Activated naive CD4-positive, alpha-beta T cell treated with anti-CD3 and anti-CD28 coated beads, Interleukin-2, amount 50 U/mL, for 72 hours (primary cell): ENCODE results near the gene MVD. TPM values are rescaled to one million over a fixed set of nuclear protein-coding genes. Genes with fewer than 3 reads are reported as not detected.
"Not testable (repeated sequence)": the region's sequence is repeated elsewhere in the genome, so short reads cannot be mapped to it uniquely, and the experiment has no call there.

Experiments used
- ATAC-seq, 2 donors: fragments of 150-1000 bp; cut with Tn5 transposase; 2 replicates each; pipeline ENCODE4 v1.10.0; 2021; ENCODE audit warnings: mild to moderate bottlenecking in 2 of 2, moderate library complexity in 2 of 2
- DNase-seq, 2 donors: peaks; one replicate each; pipeline ENCODE4 v3.0.0; 2021 to 2022; ENCODE audit warnings: low spot score in 2 of 2
- H3K27ac Mint-ChIP-seq, 2 donors: one replicate each; pipeline ENCODE4 v1.8.0; 2022; ENCODE audit warnings: mild to moderate bottlenecking in 2 of 2, mixed read lengths in 2 of 2
- H3K36me3 Mint-ChIP-seq, 2 donors: one replicate each; pipeline ENCODE4 v1.8.0; 2022; ENCODE audit warnings: mixed read lengths in 2 of 2
- H3K9me3 Mint-ChIP-seq, 2 donors: one replicate each; pipeline ENCODE4 v1.8.0; 2022; ENCODE audit warnings: mixed read lengths in 2 of 2
- total RNA-seq, 2 donors: library from RNA; stranded (reverse); gene quantifications; one replicate each; pipeline ENCODE4 v1.2.3, GENCODE V29; 2022

Gene MVD
- total RNA-seq, 2 donors from 2014 or later = 91.6 to 96.1 TPM

GRCh38 chr16:88617268-88618031 is 45.4 kb downstream of the MVD start:
- peaks cover 0 to 6% of the 10 kb centered on the region in 2 donors for H3K36me3 Mint-ChIP-seq
- no peaks in the 10 kb centered on the region for H3K9me3 Mint-ChIP-seq
- H3K27ac Mint-ChIP-seq = peak overlapping the region; percentile 8 to 91
- DNase-seq = no peak
- ATAC-seq = no peak

DNA sequence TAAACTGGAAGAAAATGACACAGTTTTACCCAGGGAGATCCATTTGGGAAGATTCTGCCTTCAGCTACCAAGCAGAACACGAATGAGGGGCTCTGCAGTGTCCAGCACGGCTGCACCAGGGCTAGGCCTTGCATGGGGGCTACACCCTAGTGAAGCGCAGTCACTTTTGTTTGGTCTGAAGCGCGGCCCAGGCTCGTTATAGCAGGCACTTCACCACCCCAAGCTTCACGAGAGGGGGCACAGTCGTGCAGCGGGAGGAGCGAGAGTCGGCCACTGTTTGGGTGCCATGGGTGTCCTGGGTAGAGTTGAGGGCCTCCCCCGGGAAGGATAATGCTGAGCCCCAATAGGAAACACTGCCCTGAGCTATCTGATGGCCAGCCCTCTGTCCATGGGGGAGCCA is 46.2 kb downstream of the MVD start:
- DNase-seq = no peak
- Mint-ChIP-seq H3K27ac (peak overlapping the region; percentile 45 to 47), H3K36me3 (no peaks in the 10 kb centered on the region), H3K9me3 (no peaks in the 10 kb centered on the region)
- ATAC-seq = no peak

GRCh38 chr16:88616320-88616719 is 46.6 kb downstream of the MVD start:
- DNase-seq (no peak), ATAC-seq (no peak)
- Mint-ChIP-seq H3K27ac (peak overlapping the region; percentile 45 to 81), H3K9me3 (no peaks in the 10 kb centered on the region), H3K36me3 (no peaks in the 10 kb centered on the region)

GRCh38 chr16:88614818-88615580 is 47.9 kb downstream of the MVD start:
- peaks cover 0 to 5% of the 10 kb centered on the region in 2 donors for H3K36me3 Mint-ChIP-seq
- no peaks in the 10 kb centered on the region for H3K9me3 Mint-ChIP-seq
- ATAC-seq (no peak), DNase-seq (no peak)
- peak overlapping the region in 1 of 2 donors; percentile 83 for H3K27ac Mint-ChIP-seq

- Mint-ChIP-seq H3K36me3 (peaks cover 0 to 5% of the 10 kb centered on the region in 2 donors), H3K27ac (peak overlapping the region in 1 of 2 donors; percentile 83), H3K9me3 (no peaks in the 10 kb centered on the region)
- DNase-seq (no peak), ATAC-seq (no peak)
These were observed 48.7 kb downstream of the MVD start for GRCh38 chr16:88613911-88614817.

DNA sequence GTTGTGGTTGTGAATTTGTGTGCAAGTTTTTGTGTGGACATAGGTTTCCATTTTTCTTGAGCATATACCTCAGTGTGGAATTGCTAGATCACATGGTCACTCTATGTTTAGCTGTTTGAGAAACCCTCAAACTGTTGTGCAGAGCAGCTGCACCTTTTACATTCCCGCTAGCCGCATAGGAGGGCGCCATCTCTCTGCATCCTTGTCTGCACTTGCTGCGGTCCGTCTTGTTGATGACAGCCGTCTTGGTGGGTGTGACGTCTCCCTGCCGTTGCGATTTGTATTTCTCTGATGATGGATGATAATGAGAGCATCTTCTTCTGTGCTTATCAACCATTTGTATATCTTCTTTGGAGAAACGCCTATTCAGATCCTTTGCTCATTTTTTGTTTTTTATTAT is 49.6 kb downstream of the MVD start:
- Mint-ChIP-seq H3K27ac (peak overlapping the region in 1 of 2 donors; percentile 19), H3K9me3 (no peaks in the 10 kb centered on the region)
- no peak for DNase-seq

GRCh38 chr16:88610909-88611812 is 51.7 kb downstream of the MVD start:
- ATAC-seq = no peak
- no peak for DNase-seq
- no peaks in the 10 kb centered on the region for H3K9me3 Mint-ChIP-seq
- H3K36me3 Mint-ChIP-seq = peaks cover 0 to 5% of the 10 kb centered on the region in 2 donors
- peak overlapping the region in 1 of 2 donors; percentile 1 for H3K27ac Mint-ChIP-seq

More for the DNA sequence above, 49.6 kb downstream of the MVD start:
- peaks cover 0 to 5% of the 10 kb centered on the region in 2 donors for H3K36me3 Mint-ChIP-seq
- no peak for ATAC-seq

GRCh38 chr16:88610080-88610479 is 52.8 kb downstream of the MVD start:
- H3K27ac Mint-ChIP-seq = no peak overlapping the region
- peaks cover 0 to 5% of the 10 kb centered on the region in 2 donors for H3K36me3 Mint-ChIP-seq
- DNase-seq (no peak), ATAC-seq (no peak)
- no peaks in the 10 kb centered on the region for H3K9me3 Mint-ChIP-seq

DNA sequence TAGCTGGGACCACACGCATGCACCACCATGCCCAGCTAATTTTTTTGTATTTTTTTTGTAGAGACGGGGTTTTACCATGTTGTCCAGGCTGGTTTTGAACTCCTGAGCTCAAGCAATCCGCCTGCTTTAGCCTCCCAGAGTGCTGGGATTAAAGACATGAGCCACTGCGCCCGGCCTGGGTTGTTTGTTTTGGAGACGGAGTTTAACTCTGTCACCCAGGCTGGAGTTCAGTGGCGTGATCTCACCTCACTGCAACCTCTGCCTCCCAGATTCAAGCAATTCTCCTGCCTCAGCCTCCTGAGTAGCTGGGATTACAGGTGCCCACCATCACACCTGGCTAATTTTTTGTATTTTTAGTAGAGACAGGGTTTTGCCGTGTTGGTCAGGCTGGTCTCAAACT is 53.5 kb downstream of the MVD start:
- H3K27ac Mint-ChIP-seq, ATAC-seq, H3K9me3 Mint-ChIP-seq, DNase-seq, H3K36me3 Mint-ChIP-seq: not testable (repeated sequence)

DNA sequence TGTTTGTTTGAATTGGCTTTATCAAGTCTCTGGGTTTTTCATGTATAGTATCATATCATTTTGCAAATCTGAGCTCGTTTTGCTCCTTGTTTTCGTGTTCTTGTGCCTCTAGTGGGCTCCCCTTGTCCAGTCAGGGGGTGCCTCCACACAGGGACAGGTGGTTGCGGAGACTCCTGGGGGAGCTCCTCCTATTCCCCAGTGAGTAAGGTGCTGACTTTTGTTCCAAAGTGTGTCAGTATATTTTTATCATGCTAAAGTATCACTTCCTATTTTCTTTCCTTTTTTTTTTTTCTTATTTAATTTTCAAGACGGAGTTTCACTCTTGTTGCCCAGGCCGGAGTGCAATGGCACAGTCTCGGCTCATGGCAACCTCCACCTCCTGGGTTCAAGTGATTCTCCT is 54.8 kb downstream of the MVD start:
- peak overlapping the region in 1 of 2 donors; percentile 37 for H3K27ac Mint-ChIP-seq
- H3K36me3 Mint-ChIP-seq = peaks cover 0 to 5% of the 10 kb centered on the region in 2 donors
- DNase-seq (no peak), ATAC-seq (no peak)
- H3K9me3 Mint-ChIP-seq = no peaks in the 10 kb centered on the region

DNA sequence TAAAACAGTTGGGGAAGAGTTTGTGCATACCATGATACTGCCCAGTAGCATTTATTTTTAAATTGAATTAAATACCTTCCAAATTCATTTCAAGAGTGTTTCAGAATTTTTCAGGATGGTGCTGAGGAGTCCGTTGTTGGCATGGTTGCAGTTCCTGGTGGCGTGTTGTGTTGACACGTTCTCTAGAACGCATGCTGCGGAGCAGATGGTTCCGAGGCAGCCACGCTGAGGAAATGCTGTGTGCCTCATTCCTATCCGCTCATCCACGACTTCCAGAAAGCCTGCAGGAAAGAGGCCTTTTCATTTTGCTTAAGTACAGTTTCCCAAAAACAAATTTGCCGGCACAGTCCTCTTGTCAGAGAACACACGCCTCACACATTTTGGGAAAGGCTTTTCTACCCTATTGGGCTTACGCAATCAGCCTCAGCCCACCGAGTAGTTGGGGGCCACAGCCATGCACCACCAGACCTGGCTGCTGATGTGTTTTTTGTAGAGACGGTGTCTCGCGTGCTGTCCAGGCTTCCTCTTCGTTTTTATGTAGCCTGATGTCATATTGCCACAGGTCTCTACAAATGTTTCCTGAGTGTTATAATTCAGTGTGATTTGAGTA is 56.6 kb downstream of the MVD start:
- H3K36me3 Mint-ChIP-seq = peaks cover 5% of the 10 kb centered on the region in 2 donors
- no peak overlapping the region for H3K27ac Mint-ChIP-seq
- H3K9me3 Mint-ChIP-seq = no peaks in the 10 kb centered on the region
- DNase-seq (no peak), ATAC-seq (no peak)

DNA sequence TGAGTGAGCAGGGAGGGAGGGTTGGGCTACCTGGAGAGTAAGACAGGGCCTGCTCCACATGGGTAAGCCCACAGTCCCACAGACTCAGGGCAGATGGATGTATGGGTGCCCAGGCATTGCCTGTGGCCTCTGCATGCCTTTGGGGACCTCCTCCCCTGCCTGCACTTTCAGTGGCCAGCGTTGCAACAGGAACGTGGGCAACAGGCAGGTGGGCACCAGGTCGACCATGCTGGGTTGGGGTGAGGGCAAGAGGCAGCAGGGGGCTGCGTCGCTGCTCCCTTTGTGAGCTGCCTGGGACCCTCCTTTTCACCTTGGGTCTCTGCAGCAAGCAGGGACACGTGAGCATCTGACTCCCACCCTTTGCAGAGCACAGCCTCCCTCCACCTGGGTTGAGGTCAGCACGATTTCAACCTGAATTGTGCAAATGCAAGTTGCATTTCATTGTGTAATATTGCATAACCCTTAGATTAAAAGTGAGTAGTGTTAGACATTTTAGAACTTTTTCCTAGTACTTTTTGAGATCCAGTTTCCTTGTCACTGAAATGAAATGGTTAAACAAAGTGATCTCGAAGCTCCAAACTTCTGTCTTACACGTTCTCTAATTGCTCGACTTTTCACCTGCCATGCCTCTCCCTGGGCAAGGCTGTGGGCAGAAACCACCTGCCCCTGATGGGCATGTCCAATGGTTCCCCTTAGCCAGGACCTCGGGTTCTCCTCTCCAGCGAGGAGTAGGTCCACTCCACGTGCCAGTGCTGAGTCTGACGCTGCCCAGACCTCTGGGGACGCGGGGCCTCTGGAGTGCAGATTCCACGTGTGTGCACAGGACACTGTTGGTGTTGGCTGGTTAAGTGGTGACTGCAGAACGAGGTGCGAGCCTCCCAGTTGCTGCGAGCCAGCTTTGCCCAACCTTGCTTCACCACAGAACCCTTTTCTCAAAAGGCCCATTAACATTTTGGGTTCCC is 57.4 kb downstream of the MVD start:
- ATAC-seq (no peak), DNase-seq (no peak)
- H3K27ac Mint-ChIP-seq = no peak overlapping the region
- H3K36me3 Mint-ChIP-seq = peaks cover 5 to 7% of the 10 kb centered on the region in 2 donors
- H3K9me3 Mint-ChIP-seq = no peaks in the 10 kb centered on the region

DNA sequence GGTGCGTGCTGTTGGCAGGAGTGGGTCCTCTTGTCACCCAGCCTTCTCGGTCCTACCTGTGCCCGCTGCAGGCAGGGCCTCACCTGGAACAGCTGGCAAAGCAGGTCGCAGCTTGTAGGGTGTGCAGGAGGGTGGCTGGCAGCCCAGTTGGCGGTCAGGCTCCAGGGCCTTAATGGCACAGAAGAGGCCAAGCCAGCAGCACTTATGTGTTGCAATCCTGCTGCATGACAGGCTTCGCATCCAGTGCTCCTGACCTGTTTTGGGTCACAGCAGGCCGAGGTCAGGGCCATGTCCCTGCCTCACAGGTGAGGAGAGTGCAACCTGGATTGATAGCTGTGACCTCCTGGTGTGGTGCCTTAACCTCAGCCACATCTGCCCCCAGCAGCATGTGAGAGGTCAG is 60.8 kb downstream of the MVD start:
- ATAC-seq (no peak), DNase-seq (no peak)
- Mint-ChIP-seq H3K27ac (peak overlapping the region in 1 of 2 donors; percentile 37), H3K9me3 (no peaks in the 10 kb centered on the region), H3K36me3 (peaks cover 9 to 13% of the 10 kb centered on the region in 2 donors)
